HL-60 (cell line): ENCODE data around the gene CDH23.

Source experiments
- DNase-seq, 2 experiments: peaks; one replicate each; pipeline ENCODE4 v3.0.0-alpha.2; 2010 to 2020; ENCODE audit warnings: low read depth in 1 of 2, low spot score in 1 of 2
- H3K27ac ChIP-seq: fragments of 250-450 bp; sonication (Bioruptor Pico); replicated peaks from 2 replicates; pipeline ENCODE4 v1.5.1; 2020; ENCODE audit warnings: mild to moderate bottlenecking, moderate library complexity
- H3K27me3 ChIP-seq: fragments of 250-450 bp; sonication (Bioruptor Pico); 2 replicates; pipeline ENCODE4 v1.5.1; 2021; ENCODE audit warnings: mild to moderate bottlenecking, moderate library complexity; ENCODE audit not compliant: insufficient read depth, poor library complexity, severe bottlenecking
- H3K4me3 ChIP-seq: replicated peaks from 2 replicates; pipeline ENCODE4 v1.5.1; 2011; ENCODE audit warnings: mild to moderate bottlenecking, control low read depth, low read length; ENCODE audit not compliant: insufficient read depth
- GABPA ChIP-seq: IDR thresholded peaks from 2 replicates; pipeline ENCODE4 v1.6.1; 2012; ENCODE audit warnings: low read depth
- POLR2AphosphoS5 ChIP-seq: IDR thresholded peaks from 2 replicates; pipeline ENCODE4 v1.6.1; 2012; ENCODE audit warnings: low read depth
- SPI1 ChIP-seq: IDR thresholded peaks from 2 replicates; pipeline ENCODE4 v1.6.1; 2012; ENCODE audit warnings: low read depth, mild to moderate bottlenecking, borderline replicate concordance
- TF ChIP-seq, protein P1 (sequence below): IDR thresholded peaks from one replicate; pipeline ENCODE4 v1.5.1; 2011; ENCODE audit warnings: low read length, control low read depth, inconsistent platforms; ENCODE audit not compliant: insufficient read depth
- TF ChIP-seq, protein P2 (sequence below): IDR thresholded peaks from 2 replicates; pipeline ENCODE4 v1.6.1; 2012; ENCODE audit warnings: low read depth; ENCODE audit not compliant: insufficient replicate concordance

Gene CDH23

DNA sequence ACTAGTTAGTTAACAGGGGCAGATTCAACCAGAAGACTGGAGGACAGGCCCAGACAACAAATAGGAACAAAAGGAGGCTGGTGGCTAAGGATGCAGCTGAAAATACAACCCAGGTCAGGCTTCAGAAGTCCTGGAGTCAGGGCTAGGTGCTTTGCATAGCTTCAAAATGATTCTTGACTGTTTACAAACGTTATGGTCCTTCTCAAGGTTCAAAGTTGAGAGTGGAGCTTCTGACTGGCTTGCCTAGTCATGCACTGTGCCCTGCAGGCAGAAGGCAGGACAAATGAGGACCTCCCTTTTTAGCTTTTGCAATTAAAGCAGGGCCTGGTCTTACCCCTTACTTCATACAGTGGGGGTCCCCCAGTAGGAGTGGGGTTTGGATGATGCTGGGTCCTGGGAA, 4.4 kb upstream of the CDH23 start:
- Histone ChIP-seq H3K27me3 (peaks cover 16% of the 10 kb centered on the region), H3K4me3 (no peak overlapping the region), H3K27ac (no peak overlapping the region)
- DNase-seq: no peak
- TF ChIP-seq SPI1: no peak
- TF ChIP-seq, protein P1, sequence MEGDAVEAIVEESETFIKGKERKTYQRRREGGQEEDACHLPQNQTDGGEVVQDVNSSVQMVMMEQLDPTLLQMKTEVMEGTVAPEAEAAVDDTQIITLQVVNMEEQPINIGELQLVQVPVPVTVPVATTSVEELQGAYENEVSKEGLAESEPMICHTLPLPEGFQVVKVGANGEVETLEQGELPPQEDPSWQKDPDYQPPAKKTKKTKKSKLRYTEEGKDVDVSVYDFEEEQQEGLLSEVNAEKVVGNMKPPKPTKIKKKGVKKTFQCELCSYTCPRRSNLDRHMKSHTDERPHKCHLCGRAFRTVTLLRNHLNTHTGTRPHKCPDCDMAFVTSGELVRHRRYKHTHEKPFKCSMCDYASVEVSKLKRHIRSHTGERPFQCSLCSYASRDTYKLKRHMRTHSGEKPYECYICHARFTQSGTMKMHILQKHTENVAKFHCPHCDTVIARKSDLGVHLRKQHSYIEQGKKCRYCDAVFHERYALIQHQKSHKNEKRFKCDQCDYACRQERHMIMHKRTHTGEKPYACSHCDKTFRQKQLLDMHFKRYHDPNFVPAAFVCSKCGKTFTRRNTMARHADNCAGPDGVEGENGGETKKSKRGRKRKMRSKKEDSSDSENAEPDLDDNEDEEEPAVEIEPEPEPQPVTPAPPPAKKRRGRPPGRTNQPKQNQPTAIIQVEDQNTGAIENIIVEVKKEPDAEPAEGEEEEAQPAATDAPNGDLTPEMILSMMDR: no peak
- TF ChIP-seq, protein P2, sequence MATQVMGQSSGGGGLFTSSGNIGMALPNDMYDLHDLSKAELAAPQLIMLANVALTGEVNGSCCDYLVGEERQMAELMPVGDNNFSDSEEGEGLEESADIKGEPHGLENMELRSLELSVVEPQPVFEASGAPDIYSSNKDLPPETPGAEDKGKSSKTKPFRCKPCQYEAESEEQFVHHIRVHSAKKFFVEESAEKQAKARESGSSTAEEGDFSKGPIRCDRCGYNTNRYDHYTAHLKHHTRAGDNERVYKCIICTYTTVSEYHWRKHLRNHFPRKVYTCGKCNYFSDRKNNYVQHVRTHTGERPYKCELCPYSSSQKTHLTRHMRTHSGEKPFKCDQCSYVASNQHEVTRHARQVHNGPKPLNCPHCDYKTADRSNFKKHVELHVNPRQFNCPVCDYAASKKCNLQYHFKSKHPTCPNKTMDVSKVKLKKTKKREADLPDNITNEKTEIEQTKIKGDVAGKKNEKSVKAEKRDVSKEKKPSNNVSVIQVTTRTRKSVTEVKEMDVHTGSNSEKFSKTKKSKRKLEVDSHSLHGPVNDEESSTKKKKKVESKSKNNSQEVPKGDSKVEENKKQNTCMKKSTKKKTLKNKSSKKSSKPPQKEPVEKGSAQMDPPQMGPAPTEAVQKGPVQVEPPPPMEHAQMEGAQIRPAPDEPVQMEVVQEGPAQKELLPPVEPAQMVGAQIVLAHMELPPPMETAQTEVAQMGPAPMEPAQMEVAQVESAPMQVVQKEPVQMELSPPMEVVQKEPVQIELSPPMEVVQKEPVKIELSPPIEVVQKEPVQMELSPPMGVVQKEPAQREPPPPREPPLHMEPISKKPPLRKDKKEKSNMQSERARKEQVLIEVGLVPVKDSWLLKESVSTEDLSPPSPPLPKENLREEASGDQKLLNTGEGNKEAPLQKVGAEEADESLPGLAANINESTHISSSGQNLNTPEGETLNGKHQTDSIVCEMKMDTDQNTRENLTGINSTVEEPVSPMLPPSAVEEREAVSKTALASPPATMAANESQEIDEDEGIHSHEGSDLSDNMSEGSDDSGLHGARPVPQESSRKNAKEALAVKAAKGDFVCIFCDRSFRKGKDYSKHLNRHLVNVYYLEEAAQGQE: no peak
- no peak for TF ChIP-seq POLR2AphosphoS5
- TF ChIP-seq GABPA: no peak

DNA sequence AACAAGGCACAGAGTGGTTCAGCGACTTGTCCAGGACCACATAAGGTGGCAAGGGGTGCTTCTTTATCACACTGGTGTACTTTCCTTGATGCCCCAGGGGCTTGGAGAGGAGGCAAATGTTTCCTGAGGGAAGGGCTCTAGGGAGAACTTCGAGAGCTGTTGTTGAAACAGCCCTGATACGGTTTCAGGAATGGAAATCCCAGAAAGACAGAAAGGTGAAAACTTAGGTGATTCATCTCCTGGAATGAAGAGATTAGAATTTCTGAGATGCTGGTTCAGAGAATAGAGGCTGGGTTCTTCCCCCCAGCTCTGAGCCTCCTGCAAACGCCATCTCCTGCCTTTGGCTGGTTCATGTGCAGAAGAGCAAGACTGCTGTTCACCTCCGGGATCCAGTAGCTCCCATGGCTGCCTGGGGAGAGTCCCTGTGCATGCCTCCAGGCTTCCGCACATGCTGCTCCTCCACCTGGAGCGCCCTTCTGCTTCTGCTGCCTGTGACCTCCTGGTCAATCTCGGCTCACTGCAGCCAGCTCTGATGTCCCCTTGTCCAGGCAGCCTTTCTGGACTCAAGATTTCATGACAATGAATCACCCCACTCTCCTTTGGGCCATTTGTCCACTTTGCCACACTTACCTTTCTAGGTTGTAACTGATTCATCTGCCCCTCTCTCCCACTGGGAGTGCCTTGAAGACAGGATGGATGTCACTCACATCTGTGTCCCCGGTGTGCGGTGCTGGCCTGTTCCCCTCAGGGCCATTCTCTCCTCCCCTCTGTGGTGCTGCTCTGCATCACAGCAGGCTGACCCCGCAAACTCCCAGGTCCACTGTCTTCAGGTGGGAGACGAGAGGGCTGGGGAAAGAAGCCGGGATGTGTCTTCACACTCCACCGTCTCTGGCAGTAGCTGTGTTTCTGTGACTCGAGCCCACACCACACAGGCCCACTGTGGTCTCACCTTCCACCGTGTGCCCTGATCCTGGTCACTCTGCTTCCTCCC, 3.6 kb upstream of the CDH23 start:
- no peak overlapping the region for H3K27ac ChIP-seq
- H3K27me3 ChIP-seq: peaks cover 24% of the 10 kb centered on the region
- no peak for DNase-seq
- TF ChIP-seq, protein P2: no peak
- TF ChIP-seq, protein P1: no peak
- TF ChIP-seq GABPA: no peak
- TF ChIP-seq POLR2AphosphoS5: no peak
- TF ChIP-seq SPI1: no peak
- H3K4me3 ChIP-seq: no peak overlapping the region

DNA sequence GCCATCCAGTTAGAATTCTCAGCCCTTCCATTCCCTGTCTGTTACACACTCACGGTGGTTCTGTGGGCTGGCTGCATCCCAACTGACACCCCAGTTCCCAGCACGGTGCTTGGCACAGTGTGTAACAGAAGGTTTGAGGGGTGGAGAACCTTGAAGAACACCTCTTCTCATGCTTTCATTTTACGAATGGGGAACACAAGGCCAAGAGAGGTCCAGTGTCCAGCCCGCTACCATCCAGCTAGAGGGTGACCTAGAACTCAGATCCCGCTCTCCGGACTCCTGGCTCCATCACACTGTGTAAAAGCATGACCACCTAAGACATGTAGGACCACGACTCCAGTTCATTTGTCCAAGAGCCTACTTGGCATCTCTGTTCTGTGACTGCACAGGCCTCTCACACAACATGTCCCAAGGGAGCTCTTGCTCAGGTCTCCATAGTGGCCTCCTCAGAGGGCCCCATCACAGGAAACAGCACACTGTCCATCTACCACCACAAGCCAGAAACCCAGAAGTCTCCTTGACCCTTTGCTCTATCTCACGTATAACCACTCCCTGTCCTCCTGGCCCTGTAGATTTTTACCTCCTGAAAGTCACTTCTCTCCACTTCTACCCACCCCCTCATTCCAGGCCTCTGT, 2.8 kb upstream of the CDH23 start:
- no peak for DNase-seq
- Histone ChIP-seq H3K4me3 (no peak overlapping the region), H3K27ac (no peak overlapping the region), H3K27me3 (peaks cover 33% of the 10 kb centered on the region)
- no peak for TF ChIP-seq POLR2AphosphoS5
- no peak for TF ChIP-seq SPI1
- TF ChIP-seq, protein P1: no peak
